Liver (tissue), 3 donors: ENCODE results near the gene KCNJ12.
"Not testable (repeated sequence)": the region's sequence is repeated elsewhere in the genome, so short reads cannot be mapped to it uniquely, and the experiment has no call there.

Source experiments
- EGR1 ChIP-seq, 2 donors: IDR thresholded peaks; 2 replicates each; pipeline ENCODE4 v1.6.1; 2016 to 2018; ENCODE audit warnings: antibody characterized with exemption in 2 of 2, low read depth in 2 of 2
- FOXA2 ChIP-seq: IDR thresholded peaks from 2 replicates; pipeline ENCODE4 v1.6.1; 2016; ENCODE audit warnings: antibody characterized with exemption
- GABPA ChIP-seq, 2 donors: IDR thresholded peaks in 1 of 2; conservative IDR thresholded peaks in 1 of 2; 2 replicates each; pipeline ENCODE4 v1.6.1; 2016; ENCODE audit warnings: antibody characterized with exemption in 2 of 2, mild to moderate bottlenecking in 1 of 2, moderate library complexity in 1 of 2
- HNF4G ChIP-seq: IDR thresholded peaks from 2 replicates; pipeline ENCODE4 v1.6.1; 2016; ENCODE audit warnings: antibody characterized with exemption
- RXRA ChIP-seq, 2 donors: IDR thresholded peaks; 2 replicates each; pipeline ENCODE4 v1.6.1; 2017 to 2018; ENCODE audit warnings: antibody characterized with exemption in 2 of 2, mild to moderate bottlenecking in 1 of 2
- SP1 ChIP-seq: IDR thresholded peaks from 2 replicates; pipeline ENCODE4 v1.6.1; 2018; ENCODE audit warnings: antibody characterized with exemption, mild to moderate bottlenecking
- TF ChIP-seq, protein P1 (sequence below): fragments of 150-350 bp; IDR thresholded peaks from 2 replicates; pipeline ENCODE4 v1.5.1; 2017; ENCODE audit warnings: improper control_type of control experiment, low read depth, low read length; ENCODE audit not compliant: missing input control
- TF ChIP-seq, protein P2 (sequence below): IDR thresholded peaks from 2 replicates; pipeline ENCODE4 v1.6.1; 2016; ENCODE audit warnings: antibody characterized with exemption
- TF ChIP-seq, protein P3 (sequence below): IDR thresholded peaks from 2 replicates; pipeline ENCODE4 v1.6.1; 2016; ENCODE audit warnings: antibody characterized with exemption
- donor health status: healthy.
- donor health status: healthy.

DNA sequence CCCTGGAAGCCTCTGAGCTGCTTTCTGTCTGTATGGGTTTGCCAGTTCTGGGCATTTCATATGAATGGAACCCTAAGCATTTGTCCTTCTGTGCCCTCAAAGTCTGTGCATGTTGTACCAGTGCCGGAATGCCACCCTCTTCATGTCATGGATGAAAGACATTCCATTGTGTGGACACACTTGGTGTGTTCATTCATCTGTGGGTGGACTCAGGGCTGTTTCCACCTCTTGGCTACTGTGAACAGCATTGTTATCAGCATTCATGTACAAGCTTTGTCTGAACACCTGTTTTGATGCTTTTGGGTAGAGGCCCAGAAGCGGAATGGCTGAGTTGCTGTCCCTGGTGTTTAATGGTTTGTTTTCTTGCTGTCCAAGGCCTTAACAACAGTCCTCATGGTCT lies 30.1 kb upstream of the KCNJ12 start:
- TF ChIP-seq SP1; HNF4G; FOXA2; RXRA (IDR thresholded peaks at IDR 0.05); EGR1 (IDR thresholded peaks at IDR 0.05; ENCODE audit: low read depth in 2 of 2); GABPA (IDR thresholded peaks at IDR 0.05 in 1 of 2, conservative IDR thresholded peaks at IDR 0.05 in 1 of 2): not testable (repeated sequence)
- TF ChIP-seq, protein P1, sequence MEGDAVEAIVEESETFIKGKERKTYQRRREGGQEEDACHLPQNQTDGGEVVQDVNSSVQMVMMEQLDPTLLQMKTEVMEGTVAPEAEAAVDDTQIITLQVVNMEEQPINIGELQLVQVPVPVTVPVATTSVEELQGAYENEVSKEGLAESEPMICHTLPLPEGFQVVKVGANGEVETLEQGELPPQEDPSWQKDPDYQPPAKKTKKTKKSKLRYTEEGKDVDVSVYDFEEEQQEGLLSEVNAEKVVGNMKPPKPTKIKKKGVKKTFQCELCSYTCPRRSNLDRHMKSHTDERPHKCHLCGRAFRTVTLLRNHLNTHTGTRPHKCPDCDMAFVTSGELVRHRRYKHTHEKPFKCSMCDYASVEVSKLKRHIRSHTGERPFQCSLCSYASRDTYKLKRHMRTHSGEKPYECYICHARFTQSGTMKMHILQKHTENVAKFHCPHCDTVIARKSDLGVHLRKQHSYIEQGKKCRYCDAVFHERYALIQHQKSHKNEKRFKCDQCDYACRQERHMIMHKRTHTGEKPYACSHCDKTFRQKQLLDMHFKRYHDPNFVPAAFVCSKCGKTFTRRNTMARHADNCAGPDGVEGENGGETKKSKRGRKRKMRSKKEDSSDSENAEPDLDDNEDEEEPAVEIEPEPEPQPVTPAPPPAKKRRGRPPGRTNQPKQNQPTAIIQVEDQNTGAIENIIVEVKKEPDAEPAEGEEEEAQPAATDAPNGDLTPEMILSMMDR, result not testable (repeated sequence)
- TF ChIP-seq, protein P2, sequence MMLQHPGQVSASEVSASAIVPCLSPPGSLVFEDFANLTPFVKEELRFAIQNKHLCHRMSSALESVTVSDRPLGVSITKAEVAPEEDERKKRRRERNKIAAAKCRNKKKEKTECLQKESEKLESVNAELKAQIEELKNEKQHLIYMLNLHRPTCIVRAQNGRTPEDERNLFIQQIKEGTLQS, result not testable (repeated sequence)
- TF ChIP-seq, protein P3, sequence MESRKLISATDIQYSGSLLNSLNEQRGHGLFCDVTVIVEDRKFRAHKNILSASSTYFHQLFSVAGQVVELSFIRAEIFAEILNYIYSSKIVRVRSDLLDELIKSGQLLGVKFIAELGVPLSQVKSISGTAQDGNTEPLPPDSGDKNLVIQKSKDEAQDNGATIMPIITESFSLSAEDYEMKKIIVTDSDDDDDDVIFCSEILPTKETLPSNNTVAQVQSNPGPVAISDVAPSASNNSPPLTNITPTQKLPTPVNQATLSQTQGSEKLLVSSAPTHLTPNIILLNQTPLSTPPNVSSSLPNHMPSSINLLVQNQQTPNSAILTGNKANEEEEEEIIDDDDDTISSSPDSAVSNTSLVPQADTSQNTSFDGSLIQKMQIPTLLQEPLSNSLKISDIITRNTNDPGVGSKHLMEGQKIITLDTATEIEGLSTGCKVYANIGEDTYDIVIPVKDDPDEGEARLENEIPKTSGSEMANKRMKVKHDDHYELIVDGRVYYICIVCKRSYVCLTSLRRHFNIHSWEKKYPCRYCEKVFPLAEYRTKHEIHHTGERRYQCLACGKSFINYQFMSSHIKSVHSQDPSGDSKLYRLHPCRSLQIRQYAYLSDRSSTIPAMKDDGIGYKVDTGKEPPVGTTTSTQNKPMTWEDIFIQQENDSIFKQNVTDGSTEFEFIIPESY, result not testable (repeated sequence)
